ENCODE data around the gene KLHL29.

The KLHL29 gene

GRCh38 chr2:23657934-23658333 lies 273.0 kb downstream of the KLHL29 start:
- TF ChIP-seq CTCF (conservative IDR thresholded peaks at IDR 0.05) (no peak), ZFX (IDR thresholded peaks at IDR 0.05) (no peak)
- no peak overlapping the region for H3K27ac ChIP-seq

- no peak for TF ChIP-seq CTCF (conservative IDR thresholded peaks at IDR 0.05)
- no peak for TF ChIP-seq ZFX (IDR thresholded peaks at IDR 0.05)
- no peak overlapping the region for H3K27ac ChIP-seq
Measured at GRCh38 chr2:23658466-23658942, 273.5 kb downstream of the KLHL29 start.

- TF ChIP-seq CTCF (conservative IDR thresholded peaks at IDR 0.05) (no peak), ZFX (IDR thresholded peaks at IDR 0.05) (no peak)
- H3K27ac ChIP-seq = no peak overlapping the region
Measured at GRCh38 chr2:23659328-23659727, 274.3 kb downstream of the KLHL29 start.

GRCh38 chr2:23659773-23660172 lies 274.8 kb downstream of the KLHL29 start:
- TF ChIP-seq CTCF (conservative IDR thresholded peaks at IDR 0.05) = no peak
- no peak overlapping the region for H3K27ac ChIP-seq

- H3K27ac ChIP-seq = no peak overlapping the region
- TF ChIP-seq ZFX (IDR thresholded peaks at IDR 0.05) (no peak), CTCF (conservative IDR thresholded peaks at IDR 0.05) (no peak)
Measured at GRCh38 chr2:23660237-23660636, 275.3 kb downstream of the KLHL29 start.

- TF ChIP-seq CTCF (conservative IDR thresholded peaks at IDR 0.05) (no peak), ZFX (IDR thresholded peaks at IDR 0.05) (no peak)
- no peak overlapping the region for H3K27ac ChIP-seq
Measured at GRCh38 chr2:23661276-23662050, 276.5 kb downstream of the KLHL29 start.

GRCh38 chr2:23662466-23662865 lies 277.5 kb downstream of the KLHL29 start:
- TF ChIP-seq CTCF (conservative IDR thresholded peaks at IDR 0.05) = no peak
- TF ChIP-seq ZFX (IDR thresholded peaks at IDR 0.05) = no peak
- H3K27ac ChIP-seq = no peak overlapping the region
